Activated naive CD4-positive, alpha-beta T cell (primary cell): ENCODE data around the gene NCK2.
"Not testable (repeated sequence)": the region's sequence is repeated elsewhere in the genome, so short reads cannot be mapped to it uniquely, and the experiment has no call there.

Experiments used
- DNase-seq, 4 experiments: peaks; one replicate each; lab custom pipeline; 2025; lab: John Stamatoyannopoulos, UW

The NCK2 gene

GRCh38 chr2:105894327-105894944, 149.7 kb downstream of the NCK2 start:
- DNase-seq, result no peak

GRCh38 chr2:105895990-105896764, 151.5 kb downstream of the NCK2 start:
- no peak for DNase-seq

GRCh38 chr2:105896765-105897163, 152.1 kb downstream of the NCK2 start:
- no peak for DNase-seq

- not testable (repeated sequence) for DNase-seq
Measured at GRCh38 chr2:105897694-105898093, 153.0 kb downstream of the NCK2 start.

- no peak for DNase-seq
Measured at GRCh38 chr2:105903051-105903674, 158.5 kb downstream of the NCK2 start.

- no peak for DNase-seq
Measured at GRCh38 chr2:105904938-105905337, 160.2 kb downstream of the NCK2 start.

GRCh38 chr2:105906481-105906880, 161.8 kb downstream of the NCK2 start:
- no peak for DNase-seq

GRCh38 chr2:105907184-105907583, 162.5 kb downstream of the NCK2 start:
- no peak for DNase-seq

- no peak for DNase-seq
Measured at GRCh38 chr2:105909215-105909614, 164.5 kb downstream of the NCK2 start.

GRCh38 chr2:105910497-105911238, 166.0 kb downstream of the NCK2 start:
- DNase-seq, result no peak

- no peak for DNase-seq
Measured at GRCh38 chr2:105911425-105911824, 166.7 kb downstream of the NCK2 start.

- no peak for DNase-seq
Measured at GRCh38 chr2:105912081-105912480, 167.4 kb downstream of the NCK2 start.

- no peak for DNase-seq
Measured at GRCh38 chr2:105915005-105915558, 170.4 kb downstream of the NCK2 start.

GRCh38 chr2:105917226-105917625, 172.5 kb downstream of the NCK2 start:
- no peak for DNase-seq

GRCh38 chr2:105917688-105918087, 173.0 kb downstream of the NCK2 start:
- DNase-seq, result no peak

GRCh38 chr2:105919191-105919811, 174.6 kb downstream of the NCK2 start:
- DNase-seq, result no peak

- DNase-seq, result peak in 2 of 4 experiments; percentile 8 to 26
Measured at GRCh38 chr2:105919826-105920225, 175.1 kb downstream of the NCK2 start.

GRCh38 chr2:105924271-105924670, 179.6 kb downstream of the NCK2 start:
- no peak for DNase-seq

GRCh38 chr2:105924932-105925331, 180.2 kb downstream of the NCK2 start:
- DNase-seq, result no peak

- no peak for DNase-seq
Measured at GRCh38 chr2:105925390-105925789, 180.7 kb downstream of the NCK2 start.

GRCh38 chr2:105926960-105927678, 182.4 kb downstream of the NCK2 start:
- peak in 2 of 4 experiments; percentile 20 to 34 for DNase-seq
